Measurements from ENCODE around the gene ADGRG3. TPM values are rescaled to one million over a fixed set of nuclear protein-coding genes. Genes with fewer than 3 reads are reported as not detected.

ADGRG3 gene, protein sequence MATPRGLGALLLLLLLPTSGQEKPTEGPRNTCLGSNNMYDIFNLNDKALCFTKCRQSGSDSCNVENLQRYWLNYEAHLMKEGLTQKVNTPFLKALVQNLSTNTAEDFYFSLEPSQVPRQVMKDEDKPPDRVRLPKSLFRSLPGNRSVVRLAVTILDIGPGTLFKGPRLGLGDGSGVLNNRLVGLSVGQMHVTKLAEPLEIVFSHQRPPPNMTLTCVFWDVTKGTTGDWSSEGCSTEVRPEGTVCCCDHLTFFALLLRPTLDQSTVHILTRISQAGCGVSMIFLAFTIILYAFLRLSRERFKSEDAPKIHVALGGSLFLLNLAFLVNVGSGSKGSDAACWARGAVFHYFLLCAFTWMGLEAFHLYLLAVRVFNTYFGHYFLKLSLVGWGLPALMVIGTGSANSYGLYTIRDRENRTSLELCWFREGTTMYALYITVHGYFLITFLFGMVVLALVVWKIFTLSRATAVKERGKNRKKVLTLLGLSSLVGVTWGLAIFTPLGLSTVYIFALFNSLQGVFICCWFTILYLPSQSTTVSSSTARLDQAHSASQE
- not detected in 2 replicates for total RNA-seq

DNA sequence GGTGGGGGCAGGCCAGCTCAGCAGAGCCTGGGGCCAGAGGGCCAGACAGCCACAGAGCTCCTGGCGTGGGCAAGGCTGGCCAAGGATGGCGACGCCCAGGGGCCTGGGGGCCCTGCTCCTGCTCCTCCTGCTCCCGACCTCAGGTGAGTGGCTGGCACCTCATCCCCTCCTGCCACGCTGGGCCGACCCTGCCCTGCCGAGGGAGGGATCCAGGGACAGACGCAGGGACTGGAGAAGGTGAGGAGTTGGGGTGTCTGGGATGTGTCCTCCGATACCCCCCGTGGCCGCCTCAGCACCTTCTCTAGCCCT lies at the start of gene ADGRG3:
Gene ADGRG3, plus strand, starts transcription at position 44 of the 309 bp plus-strand sequence. Its CDS starts 42 bp downstream, at position 86.

DNA sequence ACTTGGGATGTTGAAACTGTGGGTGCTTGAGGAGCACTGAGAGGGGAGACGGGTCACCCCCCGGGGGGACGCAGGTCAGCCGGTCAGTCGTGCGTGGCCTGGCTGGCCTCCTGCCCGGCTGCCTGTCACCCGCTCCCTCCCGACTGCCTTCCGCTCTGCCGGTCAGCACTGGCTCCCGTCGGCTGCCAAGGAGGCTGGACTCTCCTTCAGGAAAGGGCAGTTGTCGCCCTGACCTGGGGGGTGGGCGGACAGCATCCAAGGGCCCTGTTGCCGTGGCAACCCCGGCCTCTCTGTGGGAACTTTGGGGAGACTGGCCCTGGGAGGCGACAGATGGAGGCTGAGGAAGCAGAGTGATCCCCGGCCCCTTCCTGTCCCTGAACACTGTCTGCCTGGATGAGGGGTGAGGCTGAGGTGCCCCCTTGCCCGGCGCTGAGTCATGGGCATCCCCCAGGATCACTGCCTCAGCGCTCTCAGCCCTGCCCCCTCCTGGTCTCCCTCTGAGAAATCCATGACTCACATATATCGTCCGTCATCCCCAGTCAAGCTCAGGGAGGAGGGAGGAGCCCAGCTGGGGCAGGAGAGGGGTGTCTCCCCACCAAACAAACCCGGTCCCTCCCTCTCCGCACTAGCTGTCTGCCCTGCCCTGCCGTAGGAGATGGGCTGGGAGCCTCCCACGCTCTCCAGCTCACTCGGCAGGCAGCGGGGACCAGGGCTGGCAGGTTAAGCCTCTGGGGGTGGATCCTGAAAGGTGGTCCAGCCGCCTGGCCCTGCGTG lies 39.9 kb upstream of the ADGRG3 start, which contains the start of gene ADGRG1:
Gene ADGRG1, plus strand, starts transcription at position 623 of the 774 bp plus-strand sequence. CDS start 21,658 bp downstream, outside the sequence.

DNA sequence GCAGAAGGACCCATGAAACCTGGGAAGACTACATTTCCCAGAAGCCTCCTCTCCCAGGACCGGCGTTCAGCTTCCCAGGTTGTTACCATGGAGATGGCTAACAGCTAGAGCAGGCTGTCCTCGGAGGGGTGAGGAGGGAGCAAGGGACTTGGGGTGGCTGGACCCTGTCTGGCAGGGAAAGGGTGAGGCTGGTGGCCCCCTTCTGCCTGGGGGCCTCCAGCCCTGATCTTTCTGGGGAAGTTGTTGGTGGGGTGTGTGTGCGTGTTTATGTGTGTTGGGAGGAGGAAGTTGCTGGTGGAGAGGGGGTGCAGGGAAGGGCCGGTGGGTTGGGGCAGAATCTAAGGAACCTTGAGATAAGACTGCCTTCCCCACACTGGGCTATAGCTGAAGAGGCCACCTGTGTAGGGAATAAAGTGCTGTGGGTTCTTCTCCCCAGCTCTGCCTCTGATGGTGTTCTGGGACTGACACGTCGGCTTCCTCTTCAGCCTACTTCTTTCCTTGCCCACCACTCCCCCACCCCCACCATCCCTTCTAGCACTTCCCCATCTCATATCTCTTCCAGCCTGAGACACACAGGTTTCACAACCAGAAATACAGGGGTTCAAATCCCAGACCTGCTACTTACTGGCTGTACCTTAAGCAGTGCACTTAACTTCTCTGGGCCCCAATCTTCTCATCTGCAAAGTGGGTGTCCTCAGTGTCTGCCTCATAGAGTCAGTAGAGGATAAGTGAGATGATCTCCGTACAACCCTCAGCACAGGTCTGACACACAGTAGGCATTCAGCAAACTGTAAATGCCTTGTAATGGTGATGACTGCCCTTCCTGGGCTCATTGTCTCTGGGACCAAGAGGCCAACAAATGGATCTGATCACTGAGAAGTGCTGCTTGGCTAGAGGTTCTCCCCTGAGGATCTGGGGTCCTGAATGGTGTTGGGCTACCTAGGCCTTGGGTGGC lies 26.9 kb downstream of the ADGRG3 start, which contains the start of gene DRC7:
Gene DRC7, plus strand, starts transcription at position 82 of the 955 bp plus-strand sequence. CDS start 3,144 bp downstream, outside the sequence.

DNA sequence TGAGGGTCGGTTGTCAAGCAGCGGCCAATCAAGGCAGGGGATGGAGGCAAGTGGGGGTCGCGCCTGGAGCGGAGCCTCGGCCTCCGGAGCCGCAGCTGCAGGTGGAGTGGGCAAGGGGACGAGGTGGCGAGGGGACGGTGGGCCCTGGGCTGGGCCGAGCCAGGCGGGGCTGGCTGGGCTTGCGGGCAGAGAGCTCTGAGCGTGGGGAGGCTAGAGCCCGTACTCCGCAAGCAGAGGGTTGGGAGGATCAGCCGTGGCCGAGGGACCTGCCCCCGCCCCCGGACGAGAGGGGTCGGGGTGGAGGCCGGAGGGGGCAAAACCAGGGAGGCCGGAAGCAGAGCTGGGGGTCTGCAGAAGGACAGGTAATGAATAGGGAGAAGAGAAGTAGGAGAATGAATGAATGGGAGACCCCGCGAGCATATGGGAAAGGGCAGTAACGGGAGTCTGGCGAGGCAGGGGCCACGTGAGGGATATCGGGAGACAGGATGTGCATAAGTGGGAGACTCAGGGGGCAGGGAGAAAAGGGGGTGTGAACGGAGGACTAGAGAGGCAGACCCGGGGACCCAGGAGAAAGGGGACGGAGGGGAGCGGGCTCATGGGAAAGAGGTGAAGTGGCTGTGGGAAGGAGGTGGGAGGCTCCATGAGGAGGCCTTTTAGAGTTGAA lies 67.8 kb downstream of the ADGRG3 start, which contains the start of gene KATNB1:
Gene KATNB1, plus strand, starts transcription at position 16 of the 664 bp plus-strand sequence. CDS start 1,474 bp downstream, outside the sequence.

Other genes starting within 250 kb of the ADGRG3 start
- 29.0 and 35.3 TPM in 2 replicates for gene CIAPIN1, start 220.9 kb upstream of the ADGRG3 start, total RNA-seq
- gene COQ9, start 220.8 kb upstream of the ADGRG3 start, total RNA-seq = 35.7 and 41.9 TPM in 2 replicates
- 91.3 and 92.8 TPM in 2 replicates for gene POLR2C, start 205.6 kb upstream of the ADGRG3 start, total RNA-seq
- 18.2 and 19.6 TPM in 2 replicates for gene DOK4, start 181.8 kb upstream of the ADGRG3 start, total RNA-seq
- gene CCDC102A, start 131.7 kb upstream of the ADGRG3 start, total RNA-seq = 9.1 and 10.9 TPM in 2 replicates
- not detected in 2 replicates for gene ADGRG5, start 125.7 kb upstream of the ADGRG3 start, total RNA-seq
- gene ADGRG1, start 39.7 kb upstream of the ADGRG3 start, total RNA-seq = 1.8 TPM in 2 replicates
- gene DRC7, start 26.5 kb downstream of the ADGRG3 start, total RNA-seq = not detected in 2 replicates
- gene KATNB1, start 67.5 kb downstream of the ADGRG3 start, total RNA-seq = 30.3 and 33.1 TPM in 2 replicates
- 27.1 and 28.1 TPM in 2 replicates for gene KIFC3, start 134.2 kb downstream of the ADGRG3 start, total RNA-seq